HCT116 (cell line): ENCODE data around the gene CEP41. TPM values are rescaled to one million over a fixed set of nuclear protein-coding genes. Genes with fewer than 3 reads are reported as not detected.

Experiments used
- ATAC-seq: fragments of 200-7000 bp; cut with Tn5 transposase; 2 replicates; pipeline ENCODE4 v1.9.1; 2020; ENCODE audit warnings: mild to moderate bottlenecking, moderate library complexity
- BruUV-seq: library from RNA; stranded (reverse); fragments of 400-500 nt; replicated peaks from 2 replicates; lab custom pipeline; 2021; lab: Mats Ljungman, UMichigan
- CTCF ChIA-PET: fragments of 300-600 bp; sonication (Branson Sonifier 250); formaldehyde crosslinking; loops from one replicate; lab custom pipeline; 2021; ENCODE audit warnings: antibody characterized with exemption; lab: Charles Lee
- POLR2A ChIA-PET: fragments of 300-600, 350-600 bp; sonication (Branson Sonifier 250); formaldehyde crosslinking; loops from one replicate; lab custom pipeline; 2021; ENCODE audit warnings: antibody characterized with exemption; lab: Charles Lee
- RAD21 ChIA-PET, 2 experiments: fragments of 300-600 bp; sonication (Branson Sonifier 250); formaldehyde crosslinking; loops; one replicate each; lab custom pipeline; 2023; ENCODE audit warnings: low total read pairs in 2 of 2; ENCODE audit not compliant: uncharacterized antibody in 2 of 2, unreplicated experiment in 2 of 2, low non-redundant PET in 1 of 2; lab: Charles Lee
- DNase-seq: peaks from one replicate; pipeline ENCODE4 v3.0.0-alpha.2; 2010; ENCODE audit warnings: low read depth, low spot score
- H2AFZ ChIP-seq: fragments of 200-600 bp; shearing (Covaris generic), sonication (generic); 2 replicates; pipeline ENCODE4 v1.6.1; 2017; ENCODE audit warnings: low read depth, mixed run types, mixed read lengths, antibody characterized with exemption, low read length; ENCODE audit not compliant: poor library complexity, severe bottlenecking
- H3K27ac ChIP-seq: 2 replicates; pipeline ENCODE4 v1.5.1; 2012; ENCODE audit warnings: low read depth, low read length
- H3K27me3 ChIP-seq: fragments of 200-600 bp; sonication (generic); 2 replicates; pipeline ENCODE4 v1.6.1; 2016; ENCODE audit warnings: mixed run types, low read length, mixed read lengths; ENCODE audit not compliant: insufficient read depth
- H3K36me3 ChIP-seq, 2 experiments: fragments of 200-500 bp in 1 of 2; fragments of 200-600 bp in 1 of 2; sonication (Bioruptor generic) in 1 of 2; sonication (generic) in 1 of 2; 2 replicates each; pipeline versions ENCODE4 v1.5.1 to v1.6.1; 2014 to 2016; ENCODE audit warnings: low read length in 2 of 2, inconsistent platforms in 1 of 2, mixed read lengths in 1 of 2, mixed run types in 1 of 2; ENCODE audit not compliant: insufficient read depth in 2 of 2, control insufficient read depth in 1 of 2
- H3K4me1 ChIP-seq, 2 experiments: fragments of 200-600 bp in 1 of 2; sonication (generic) in 1 of 2; 2 replicates each; pipeline versions ENCODE4 v1.5.1 to v1.6.1; 2012 to 2017; ENCODE audit warnings: low read length in 2 of 2, inconsistent platforms in 1 of 2, mild to moderate bottlenecking in 1 of 2, mixed read lengths in 1 of 2, mixed run types in 1 of 2, moderate library complexity in 1 of 2; ENCODE audit not compliant: insufficient read depth in 2 of 2, control insufficient read depth in 1 of 2
- H3K4me2 ChIP-seq: fragments of 200-600 bp; sonication (generic); 2 replicates; pipeline ENCODE4 v1.6.1; 2017; ENCODE audit warnings: mixed run types, low read length, mixed read lengths
- H3K4me3 ChIP-seq, 2 experiments: fragments of 200-600 bp in 1 of 2; sonication (generic) in 1 of 2; replicated peaks in 1 of 2; 2 replicates each; pipeline ENCODE4 v1.5.1; 2011 to 2016; ENCODE audit warnings: low read length in 2 of 2, control low read depth in 1 of 2, low read depth in 1 of 2, mild to moderate bottlenecking in 1 of 2, mixed read lengths in 1 of 2, mixed run types in 1 of 2
- H3K79me2 ChIP-seq: fragments of 200-600 bp; sonication (generic); 2 replicates; pipeline ENCODE4 v1.6.1; 2017; ENCODE audit warnings: mild to moderate bottlenecking, mixed run types, low read length, moderate library complexity, mixed read lengths; ENCODE audit not compliant: insufficient read depth
- H3K9ac ChIP-seq: fragments of 200-600 bp; sonication (generic); 2 replicates; pipeline ENCODE4 v1.6.1; 2016; ENCODE audit warnings: low read length, mixed read lengths
- H3K9me2 ChIP-seq: fragments of 200-600 bp; sonication (generic), shearing (Covaris generic); 2 replicates; pipeline ENCODE4 v1.6.1; 2017; ENCODE audit warnings: mixed run types, mild to moderate bottlenecking, moderate library complexity; ENCODE audit not compliant: insufficient read depth
- H3K9me3 ChIP-seq, 2 experiments: fragments of 200-500 bp in 1 of 2; fragments of 200-600 bp in 1 of 2; sonication (Bioruptor generic) in 1 of 2; sonication (generic) in 1 of 2; 2 replicates each; pipeline ENCODE4 v1.6.1; 2014 to 2017; ENCODE audit warnings: low read length in 2 of 2, mixed read lengths in 2 of 2, inconsistent platforms in 1 of 2, low read depth in 1 of 2, mild to moderate bottlenecking in 1 of 2, mixed run types in 1 of 2, moderate library complexity in 1 of 2; ENCODE audit not compliant: control insufficient read depth in 1 of 2, insufficient read depth in 1 of 2
- H4K20me1 ChIP-seq: fragments of 200-600 bp; sonication (generic), shearing (Covaris generic); 2 replicates; pipeline ENCODE4 v1.6.1; 2017; ENCODE audit warnings: mixed run types, mild to moderate bottlenecking, moderate library complexity; ENCODE audit not compliant: insufficient read depth
- ATF3 ChIP-seq: IDR thresholded peaks from 2 replicates; pipeline ENCODE4 v1.6.1; 2012
- CBX3 ChIP-seq: IDR thresholded peaks from 2 replicates; pipeline ENCODE4 v1.6.1; 2012; ENCODE audit warnings: low read depth
- EZH2phosphoT487 ChIP-seq: fragments of 200-600 bp; IDR thresholded peaks from 2 replicates; pipeline ENCODE4 v1.6.1; 2018; ENCODE audit warnings: antibody characterized with exemption, borderline replicate concordance
- JUND ChIP-seq: IDR thresholded peaks from 2 replicates; pipeline ENCODE4 v1.6.1; 2012
- MAX ChIP-seq: IDR thresholded peaks from 2 replicates; pipeline ENCODE4 v1.6.1; 2012
- POLR2A ChIP-seq: IDR thresholded peaks from 2 replicates; pipeline ENCODE4 v1.7.0; 2011; ENCODE audit warnings: borderline replicate concordance; ENCODE audit not compliant: insufficient read depth, insufficient read length; ENCODE audit errors: extremely low read depth
- POLR2AphosphoS5 ChIP-seq: IDR thresholded peaks from 2 replicates; pipeline ENCODE4 v1.6.1; 2011; ENCODE audit warnings: mild to moderate bottlenecking, low read depth, low read length, moderate library complexity
- RAD21 ChIP-seq: IDR thresholded peaks from 2 replicates; pipeline ENCODE4 v1.6.1; 2012; ENCODE audit warnings: low read depth, mild to moderate bottlenecking
- REST ChIP-seq: IDR thresholded peaks from 2 replicates; pipeline ENCODE4 v1.6.1; 2012; ENCODE audit warnings: low read depth
- SIN3A ChIP-seq: IDR thresholded peaks from 2 replicates; pipeline ENCODE4 v1.6.1; 2012; ENCODE audit warnings: low read depth
- SP1 ChIP-seq: IDR thresholded peaks from 2 replicates; pipeline ENCODE4 v1.6.1; 2012; ENCODE audit warnings: low read depth
- SRF ChIP-seq: IDR thresholded peaks from 2 replicates; pipeline ENCODE4 v1.6.1; 2012; ENCODE audit warnings: low read depth
- TCF7L2 ChIP-seq: IDR thresholded peaks from 2 replicates; pipeline ENCODE4 v1.7.0; 2011; ENCODE audit warnings: borderline replicate concordance, inconsistent platforms; ENCODE audit not compliant: insufficient read depth, insufficient read length; ENCODE audit errors: extremely low read depth
- ZFX ChIP-seq: fragments of 450-650 bp; IDR thresholded peaks from 2 replicates; pipeline ENCODE4 v1.6.1; 2017
- ZNF274 ChIP-seq: fragments of 200-500 bp; sonication (Bioruptor generic); IDR thresholded peaks from 2 replicates; pipeline ENCODE4 v1.6.1; 2014; ENCODE audit warnings: mild to moderate bottlenecking, low read depth, low read length, inconsistent platforms
- intact Hi-C: fragments of 100-400 bp; cut with micrococcal nuclease; formaldehyde crosslinking; loops from 2 replicates; pipeline ENCODE4 v1.10.0; 2022
- total RNA-seq: library from RNA; stranded (reverse); gene quantifications from one replicate; pipeline ENCODE4 v1.2.1, GENCODE V29; 2021; ENCODE audit not compliant: unreplicated experiment

The CEP41 gene
- total RNA-seq, 1 experiment from 2014 or later, result 13.6 TPM

- H3K4me3 ChIP-seq, result no peak overlapping the region
- H3K4me1 ChIP-seq, result peaks cover 0 to 6% of the 10 kb centered on the region in 2 experiments; a peak in 1 of 4 replicates
- H2AFZ ChIP-seq, result no peak overlapping the region
- intact Hi-C loops, result no loop called here
- TF ChIP-seq ZNF274, result no peak
- no peak for TF ChIP-seq POLR2AphosphoS5
- no peak for TF ChIP-seq EZH2phosphoT487
- no peak for TF ChIP-seq JUND
- TF ChIP-seq POLR2A, result no peak
- TF ChIP-seq SP1, result no peak
- no peak for TF ChIP-seq SIN3A
- TF ChIP-seq TCF7L2, result no peak
- TF ChIP-seq MAX, result no peak
- no peak for TF ChIP-seq RAD21
- TF ChIP-seq SRF, result no peak
- TF ChIP-seq REST, result no peak
- TF ChIP-seq ZFX, result no peak
- TF ChIP-seq ATF3, result no peak
- no peak for TF ChIP-seq CBX3
- H3K36me3 ChIP-seq, result no peaks in the 10 kb centered on the region
- DNase-seq (no peak), ATAC-seq (no peak)
- POLR2A ChIA-PET, result no interaction called here
- CTCF ChIA-PET, result interaction anchor here (1.2 kb wide), 1 partner anchor 26 kb away, joined by 3 read pairs; no protein-coding TSS in a partner anchor
- no TSS peak for BruUV-seq
- H3K79me2 ChIP-seq, result no peaks in the 10 kb centered on the region
- H3K9me2 ChIP-seq, result no peaks in the 10 kb centered on the region
- H3K4me2 ChIP-seq, result no peak overlapping the region
- no peaks in the 10 kb centered on the region for H3K27me3 ChIP-seq
- no peak overlapping the region for H3K9ac ChIP-seq
- no peaks in the 10 kb centered on the region for H4K20me1 ChIP-seq
- RAD21 ChIA-PET, result no interaction called here
- H3K27ac ChIP-seq, result no peak overlapping the region
- H3K9me3 ChIP-seq, result no peaks in the 10 kb centered on the region
Observed at GRCh38 chr7:130458257-130458656, 17.4 kb upstream of the CEP41 start.
